SHP77 treated with DMSO at 0.1 percent for 48 hours (cell line): ENCODE data around the gene FBXO36.
A peak's percentile ranks its signal among the peaks of the same experiment; 100 is the strongest.
"Not testable (repeated sequence)": the region's sequence is repeated elsewhere in the genome, so short reads cannot be mapped to it uniquely, and the experiment has no call there.

ENCODE experiments used
- DNase-seq: peaks from one replicate; lab custom pipeline; 2025; lab: John Stamatoyannopoulos, UW

The FBXO36 gene

DNA sequence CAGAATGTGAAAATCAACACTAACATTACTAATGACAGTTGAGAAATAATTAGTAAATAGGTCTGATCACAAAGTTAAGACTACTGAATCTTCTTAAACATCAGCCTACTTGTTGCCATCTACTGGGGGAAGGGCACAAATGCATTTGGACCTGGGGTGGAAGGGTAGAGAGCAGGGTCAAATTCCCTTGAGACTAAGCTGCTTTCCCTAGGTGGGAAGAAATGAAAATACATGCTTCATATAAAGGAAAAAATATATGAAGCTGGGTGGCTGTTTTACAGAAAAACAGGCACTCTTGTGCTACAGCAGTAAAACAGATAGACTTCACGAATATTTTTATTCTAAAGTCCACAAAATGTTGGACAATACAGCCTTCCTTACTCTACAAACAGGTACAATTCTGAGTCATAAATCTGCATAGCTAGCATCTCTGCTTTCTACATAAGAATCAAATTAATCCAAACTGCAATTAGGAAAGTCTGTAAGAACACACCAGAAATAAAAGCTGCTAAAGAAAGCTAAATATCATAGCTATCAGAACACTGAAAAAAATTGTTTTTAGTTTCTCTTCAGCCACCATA, 11.4 kb upstream of the FBXO36 start:
- DNase-seq, result no peak

DNA sequence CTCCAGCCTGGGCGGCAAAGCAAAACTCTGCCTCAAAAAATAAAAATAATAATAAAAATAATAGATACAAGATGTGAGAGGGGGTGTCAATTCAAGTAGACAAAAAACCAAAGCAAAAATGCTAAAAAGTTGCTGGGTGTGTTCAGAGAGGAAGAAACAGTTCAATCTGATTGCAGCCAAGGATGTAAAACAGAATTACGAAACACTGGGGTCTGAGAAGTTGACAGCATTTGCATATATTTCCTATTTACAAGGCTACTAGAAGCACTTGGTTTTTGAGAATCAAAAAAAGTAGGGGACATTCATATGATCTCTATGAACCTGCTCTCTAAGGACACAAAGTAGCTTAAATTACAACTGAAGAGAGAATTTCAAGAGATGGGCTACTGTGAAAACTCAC, 8.1 kb upstream of the FBXO36 start:
- no peak for DNase-seq

DNA sequence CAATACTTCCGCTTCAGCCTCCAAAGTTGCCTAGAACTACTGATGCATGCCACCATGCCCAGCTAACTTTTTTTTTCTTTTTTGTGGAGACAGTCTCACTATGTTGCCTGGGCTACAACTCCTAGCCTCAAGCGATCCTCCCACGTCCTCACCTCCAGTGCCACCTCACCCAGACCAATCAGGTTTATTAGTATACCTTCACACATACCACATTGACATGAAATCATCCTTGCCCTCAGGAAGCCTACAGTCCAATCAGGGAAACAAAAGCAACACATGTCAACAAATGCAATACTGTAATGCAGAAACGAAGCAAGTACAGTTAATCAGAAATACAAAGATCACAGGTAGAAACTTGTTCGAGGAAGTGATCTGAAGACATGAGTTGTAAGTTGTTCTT, 4.5 kb upstream of the FBXO36 start:
- DNase-seq, result no peak

DNA sequence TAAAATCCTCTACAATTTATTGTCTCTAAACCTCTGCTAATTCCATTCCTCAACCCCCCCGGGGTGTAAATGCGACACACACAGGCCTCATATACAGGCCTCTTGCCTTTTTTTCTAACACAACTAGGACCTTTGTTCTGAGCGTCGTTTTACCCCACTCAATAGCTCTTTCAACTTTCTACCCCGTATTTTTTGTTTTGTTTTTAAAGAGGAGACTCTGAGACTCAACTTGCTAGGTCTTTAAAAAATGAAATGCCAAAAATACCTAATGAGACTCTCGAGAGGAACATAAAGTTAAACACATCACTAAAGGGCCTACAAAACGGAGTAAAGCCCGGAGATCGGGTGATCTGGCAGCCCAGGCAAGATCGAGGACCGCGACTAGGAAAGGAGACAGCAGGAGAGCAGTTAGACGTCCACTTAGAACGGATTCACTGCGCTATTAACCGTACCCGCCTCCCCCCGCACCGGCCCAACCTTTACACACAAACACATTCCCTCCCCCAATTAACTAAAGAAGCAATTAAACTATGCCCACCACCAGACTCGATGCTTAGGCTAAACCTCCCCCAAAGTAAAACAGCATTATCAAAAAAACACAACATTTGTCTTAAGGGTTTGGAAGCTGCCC, 2.2 kb upstream of the FBXO36 start:
- DNase-seq, result no peak

DNA sequence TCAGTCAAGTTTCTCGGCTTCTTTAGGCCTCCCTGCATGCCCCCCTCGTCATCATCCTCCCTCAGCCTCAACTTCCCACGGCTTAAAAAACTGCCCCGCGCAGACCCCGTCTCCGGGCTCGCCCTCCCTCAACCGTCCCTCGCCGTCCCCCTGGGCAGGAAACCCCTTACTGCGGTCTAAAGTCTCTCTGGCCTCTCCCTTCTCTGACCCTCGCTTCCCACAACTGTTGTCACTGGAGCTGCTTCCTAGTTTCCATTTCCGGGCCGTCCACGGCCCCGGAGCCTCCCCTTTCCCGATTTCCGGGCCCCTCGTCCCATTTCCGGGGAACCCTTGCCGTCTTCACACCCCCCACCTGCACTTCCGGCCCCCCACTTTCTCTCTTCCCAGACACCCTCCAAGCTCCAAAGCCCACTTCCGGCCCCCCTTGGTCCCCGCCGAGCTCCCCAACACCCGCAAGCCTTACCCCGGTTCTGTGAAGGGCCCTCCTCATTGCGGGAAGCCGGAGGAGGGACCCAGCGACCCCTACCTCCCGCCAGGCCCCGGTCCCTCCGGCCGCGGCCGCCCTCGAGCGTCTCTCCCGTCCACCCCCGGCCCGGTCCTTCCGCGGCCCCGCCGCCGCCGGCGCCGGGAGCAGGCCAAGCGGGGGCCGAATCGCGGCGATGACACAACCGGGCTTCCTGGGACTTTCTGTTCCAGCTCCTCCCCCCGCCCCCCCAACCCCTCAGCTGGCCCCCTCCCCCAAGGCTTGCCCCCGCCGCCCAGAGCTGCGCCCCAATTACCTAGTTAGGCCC, 1.0 kb upstream of the FBXO36 start:
- DNase-seq, result no peak

DNA sequence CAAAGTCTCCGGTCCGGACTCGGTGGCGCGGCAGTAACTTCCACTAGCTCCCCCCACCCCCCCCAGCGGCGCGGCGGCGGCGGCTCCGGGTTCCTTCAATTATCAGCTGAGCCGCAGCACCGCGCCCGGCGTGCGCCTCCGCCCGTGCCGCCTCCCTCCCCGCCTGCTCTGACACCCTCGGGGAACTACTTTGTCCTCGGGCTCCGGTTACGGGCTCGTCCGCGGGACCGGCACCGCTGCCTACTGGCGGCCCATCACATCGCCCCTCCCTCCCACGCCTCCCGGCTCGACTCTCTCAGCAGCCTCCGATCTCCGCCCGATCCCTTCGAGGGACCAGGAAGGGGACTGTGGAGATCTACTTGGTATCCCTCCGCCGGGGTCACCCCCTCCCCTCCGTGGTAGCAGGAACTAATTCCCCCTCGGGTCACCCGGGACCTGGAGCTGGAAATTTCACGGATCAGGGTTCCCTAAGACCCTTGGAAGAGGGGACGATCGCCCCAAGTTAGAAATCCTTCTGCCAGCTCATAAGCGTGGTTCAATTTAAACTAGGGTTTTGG, 333 bp upstream of the FBXO36 start, which contains the start of gene TRIP12:
Gene TRIP12, minus strand, starts transcription at position 118 of the 557 bp plus-strand sequence. CDS start 41,930 bp downstream, outside the sequence.
- peak; percentile 93 for DNase-seq

DNA sequence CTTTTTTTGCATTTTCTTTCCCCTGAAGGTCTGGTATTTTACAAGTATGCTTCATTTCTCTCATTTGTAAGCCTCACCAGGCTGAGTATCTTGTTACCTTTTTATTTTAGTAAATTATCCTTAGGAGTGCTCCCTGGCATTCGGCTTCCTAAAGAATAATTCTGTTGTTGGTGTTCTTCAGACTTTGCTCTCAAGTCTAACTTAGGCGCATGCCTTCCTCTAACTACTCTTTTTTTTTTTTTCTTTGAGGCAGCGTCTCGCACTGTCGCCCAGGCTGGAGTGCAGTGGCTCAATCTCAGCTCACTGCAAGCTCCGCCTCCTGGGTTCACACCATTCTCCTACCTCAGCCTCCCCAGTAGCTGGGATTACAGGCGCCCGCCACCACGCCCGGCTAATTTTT, 2.2 kb downstream of the FBXO36 start:
- not testable (repeated sequence) for DNase-seq

DNA sequence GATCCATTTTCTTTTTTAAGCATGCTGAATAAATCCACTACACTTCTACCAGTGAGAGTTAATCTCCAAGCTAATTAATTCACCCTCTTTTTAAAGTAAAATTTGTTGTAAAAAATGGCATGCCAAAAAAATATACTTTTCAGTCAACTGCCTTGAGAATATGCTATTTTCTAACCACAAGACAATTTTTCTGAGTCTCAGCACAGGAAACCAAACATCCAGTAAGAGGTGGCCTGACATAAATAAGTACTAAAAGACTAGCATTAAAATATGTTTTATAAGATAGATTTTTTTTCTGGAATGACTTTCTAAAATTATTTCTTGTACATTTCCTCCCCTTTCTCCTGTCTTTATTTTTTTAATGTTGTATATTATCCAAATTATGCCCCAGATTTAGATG, 2.9 kb downstream of the FBXO36 start:
- no peak for DNase-seq

DNA sequence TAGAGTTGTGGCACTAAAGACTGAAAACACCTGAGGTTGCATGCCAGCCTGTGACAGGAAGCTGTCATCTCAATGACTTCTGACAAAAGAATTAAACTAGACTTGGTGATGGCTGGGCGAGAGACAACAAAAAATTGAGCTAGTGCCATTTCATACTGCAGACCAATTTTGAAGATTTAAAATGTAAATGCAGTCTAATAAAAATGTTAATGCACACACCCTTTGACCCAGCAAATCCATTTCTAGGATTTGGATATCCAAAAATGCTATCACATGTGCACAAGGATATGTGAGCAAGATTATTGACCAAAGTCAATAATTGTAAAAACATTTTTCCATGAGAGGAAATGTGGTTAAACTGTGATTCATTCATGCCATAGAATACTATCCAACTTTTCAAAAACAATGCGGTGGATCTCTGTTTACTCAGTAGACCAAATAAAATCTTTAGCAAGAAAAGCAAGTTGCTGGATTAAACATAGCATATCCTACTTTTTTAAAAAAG, 5.6 kb downstream of the FBXO36 start:
- no peak for DNase-seq

DNA sequence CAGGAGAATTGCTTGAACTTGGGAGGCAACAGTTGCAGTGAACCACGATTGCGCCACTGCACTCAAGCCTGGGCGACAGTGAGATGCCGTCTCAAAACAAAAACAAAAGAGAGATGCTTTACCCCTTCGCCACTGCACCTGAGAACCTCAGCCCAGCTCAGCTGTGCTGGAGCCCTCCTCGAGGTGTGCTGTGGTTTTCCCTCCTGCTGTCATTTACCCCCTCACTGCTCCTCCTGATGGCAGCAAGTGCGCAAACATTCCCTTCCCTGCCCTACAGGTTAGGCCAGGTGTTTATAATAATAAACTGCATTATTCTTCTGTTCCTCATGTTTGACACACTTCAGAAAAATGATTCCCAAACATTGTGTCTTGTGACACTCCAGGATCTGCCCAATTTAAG, 8.4 kb downstream of the FBXO36 start:
- no peak for DNase-seq

DNA sequence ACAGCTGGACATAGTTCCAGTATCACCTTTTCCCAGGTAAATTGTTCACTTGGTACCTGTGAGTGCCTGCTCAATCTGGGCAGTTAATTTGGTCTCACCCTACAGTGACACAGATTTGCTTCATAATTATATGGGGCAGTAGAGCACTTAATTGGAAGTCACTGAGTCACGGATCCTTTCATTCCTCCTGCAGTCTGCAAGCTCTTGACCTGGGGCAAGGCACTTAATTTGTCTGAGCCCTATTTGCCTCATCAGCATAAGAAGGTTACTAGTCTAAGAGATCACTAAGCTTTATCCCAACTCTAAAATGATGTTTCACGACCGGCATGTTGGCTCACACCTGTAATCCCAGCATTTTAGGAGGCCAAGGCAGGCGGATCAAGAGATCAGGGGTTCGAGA, 8.9 kb downstream of the FBXO36 start:
- no peak for DNase-seq

DNA sequence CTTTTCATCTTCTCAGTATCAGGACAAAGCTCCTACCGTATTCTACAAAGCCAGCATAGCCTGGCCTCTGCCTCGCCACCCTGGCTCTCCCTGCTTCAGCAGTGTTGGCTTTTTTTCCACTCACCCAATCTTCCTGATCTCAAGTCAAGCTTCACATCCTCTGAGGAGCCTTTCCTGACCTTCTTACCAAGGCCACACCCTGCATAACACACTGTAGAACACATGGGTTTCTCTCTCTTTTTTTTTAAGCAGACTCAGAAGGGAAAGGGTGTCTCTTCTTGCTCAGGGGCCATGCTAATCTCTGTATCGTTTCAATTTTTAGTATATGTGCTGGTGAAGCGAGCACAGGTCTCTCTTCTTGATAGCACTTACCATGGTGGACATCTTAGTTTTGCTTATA, 15.2 kb downstream of the FBXO36 start:
- DNase-seq, result no peak

DNA sequence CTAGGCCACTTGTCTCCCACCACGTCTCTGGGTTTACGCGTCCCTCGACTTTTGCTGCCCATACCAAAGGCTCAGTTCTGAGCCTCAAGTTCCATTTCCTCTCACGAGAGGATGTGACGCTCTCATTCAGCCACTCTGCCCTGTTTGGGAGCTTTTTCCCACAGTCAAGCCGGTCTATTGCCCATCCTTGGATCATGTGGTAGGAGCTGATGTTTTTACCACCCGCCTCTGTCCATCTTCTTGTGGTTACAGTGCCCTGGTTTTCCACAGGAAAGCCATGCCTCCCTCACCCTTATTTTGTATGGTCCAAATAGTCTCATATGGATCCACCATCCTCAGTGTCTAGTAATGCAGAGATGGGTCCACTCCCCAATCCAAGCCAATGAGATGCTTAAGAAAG, 20.4 kb downstream of the FBXO36 start:
- DNase-seq, result no peak

DNA sequence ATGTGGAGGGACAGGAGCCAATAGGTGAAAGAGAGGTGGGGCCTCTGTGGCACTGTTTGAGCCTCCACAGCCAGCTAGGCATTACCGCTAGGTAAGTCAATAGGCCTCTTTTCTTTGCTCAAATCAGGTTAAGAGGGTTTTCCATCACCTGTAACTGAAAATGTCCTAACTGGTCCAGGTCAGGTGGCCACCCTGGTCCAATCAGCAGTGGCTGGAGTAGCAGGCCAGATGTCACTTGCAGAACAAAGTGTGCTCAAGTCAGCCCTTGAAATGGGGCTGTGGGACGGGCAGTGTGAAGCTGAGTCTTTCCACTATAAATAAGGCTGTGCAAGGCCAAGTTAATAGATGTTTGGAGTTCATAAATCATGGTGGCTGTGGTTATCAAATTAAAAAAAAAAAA, 20.9 kb downstream of the FBXO36 start:
- no peak for DNase-seq

DNA sequence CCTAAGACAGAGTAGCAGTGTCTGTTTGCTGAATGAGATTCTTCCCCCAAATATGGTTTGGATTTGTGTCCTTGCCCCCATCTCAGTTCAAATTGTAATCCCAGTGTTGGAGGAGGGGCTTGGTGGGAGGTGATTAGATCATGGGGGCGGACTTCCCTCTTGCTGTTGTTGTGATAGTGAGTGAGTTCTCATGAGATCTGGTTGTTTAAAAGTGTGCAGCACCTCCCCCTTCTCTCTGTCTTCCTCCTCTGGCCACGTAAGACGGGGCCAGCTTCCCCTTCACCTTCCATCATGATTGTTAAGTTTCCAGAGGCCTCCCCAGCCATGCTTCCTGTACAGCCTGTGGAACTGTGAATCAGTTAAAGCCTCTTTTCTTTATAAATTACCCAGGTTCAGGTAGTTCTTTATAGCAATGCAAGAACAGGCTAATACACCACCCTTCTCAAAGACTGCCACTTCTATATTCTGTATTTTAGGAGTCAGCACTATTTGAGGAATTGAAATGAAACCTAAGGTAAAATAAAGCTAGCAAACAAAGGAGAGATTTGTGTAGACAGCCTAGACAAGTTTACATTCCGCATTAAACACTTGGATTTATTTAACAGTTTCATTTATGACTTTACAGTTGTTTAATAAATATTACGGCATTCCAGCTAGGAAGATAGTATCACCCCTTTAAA, 21.6 kb downstream of the FBXO36 start:
- no peak for DNase-seq

DNA sequence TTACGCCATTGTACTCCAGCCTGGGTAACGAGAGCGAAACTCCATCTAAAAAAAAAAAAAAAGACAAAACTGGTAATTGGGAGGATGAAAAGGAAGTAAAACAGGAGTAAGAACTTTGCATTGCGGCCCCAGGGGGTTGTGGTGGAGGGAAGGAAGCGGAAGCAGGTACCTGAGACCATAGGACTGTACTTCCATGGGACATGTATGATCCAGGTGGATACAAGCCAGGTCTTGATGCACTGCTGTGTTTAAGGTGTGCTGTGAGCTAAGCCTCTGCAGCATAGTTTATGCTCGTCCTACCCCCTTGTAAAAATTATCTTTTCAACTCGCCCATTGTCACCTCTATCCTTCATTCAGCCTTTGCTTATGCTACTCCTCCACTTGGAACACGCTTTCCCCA, 23.7 kb downstream of the FBXO36 start:
- DNase-seq, result no peak

DNA sequence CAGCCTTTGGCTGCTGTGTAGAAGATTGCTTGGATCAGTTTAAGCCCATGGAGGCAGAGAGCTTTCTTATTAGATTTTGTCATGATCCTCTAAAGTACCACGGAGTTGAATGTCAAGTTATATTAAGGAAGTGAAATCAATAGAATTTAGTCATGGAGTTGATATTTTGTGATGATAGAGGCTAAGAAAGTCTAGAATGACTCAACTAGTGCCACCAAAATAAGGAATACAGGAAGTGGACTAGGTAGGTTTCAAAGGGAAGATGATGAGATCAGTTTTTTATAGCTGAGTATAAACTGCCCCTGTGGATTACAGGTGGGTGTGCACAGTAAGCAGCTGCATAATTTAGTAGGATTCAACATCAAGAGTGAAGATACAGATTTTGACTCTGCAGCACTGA, 25.2 kb downstream of the FBXO36 start:
- DNase-seq, result no peak

DNA sequence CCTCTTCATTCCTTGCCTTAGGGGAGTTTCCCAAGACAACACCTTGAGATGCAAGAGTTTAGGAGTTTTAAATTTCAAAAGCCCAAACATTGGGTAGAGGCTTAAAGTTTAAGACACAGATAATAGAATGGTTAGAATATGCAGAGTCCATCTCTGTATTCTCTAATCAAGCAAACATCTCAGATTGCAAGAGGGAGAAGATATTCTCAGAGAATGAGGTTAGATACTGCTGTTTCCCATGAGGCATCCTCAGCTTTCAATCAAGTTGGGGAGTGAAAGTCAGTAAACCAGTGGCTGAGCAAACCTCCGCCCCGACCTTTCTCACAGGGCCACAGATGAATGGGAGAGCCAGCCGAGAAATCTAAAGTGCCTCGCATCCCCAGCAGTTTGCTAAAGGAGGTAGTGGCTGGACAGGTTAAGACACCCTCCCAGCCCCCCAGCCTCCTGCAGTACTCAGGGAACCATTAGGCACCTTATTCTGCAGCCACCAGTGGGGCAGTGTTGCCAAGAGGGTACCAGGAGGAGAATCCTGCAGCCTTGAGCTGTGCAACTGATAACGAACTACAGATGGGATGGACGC, 30.0 kb downstream of the FBXO36 start:
- DNase-seq, result no peak

DNA sequence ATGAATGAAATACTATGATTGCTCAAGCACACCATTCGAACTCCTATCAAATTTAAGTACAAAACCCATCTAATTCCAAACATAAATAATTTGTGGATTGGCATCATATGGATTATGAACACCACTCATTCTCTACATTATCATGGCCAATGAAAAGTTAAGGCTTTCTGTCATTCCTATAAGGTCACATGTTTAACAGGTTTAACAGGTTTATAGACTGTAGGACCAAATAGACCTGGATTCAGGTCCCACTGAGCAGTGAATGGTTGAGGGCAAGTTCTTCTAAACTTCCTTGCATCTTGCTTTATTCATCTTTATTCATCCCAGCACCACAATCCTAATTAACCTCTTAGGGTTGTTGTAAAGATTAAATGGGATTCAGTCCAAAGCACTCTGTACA, 33.4 kb downstream of the FBXO36 start:
- DNase-seq, result no peak

DNA sequence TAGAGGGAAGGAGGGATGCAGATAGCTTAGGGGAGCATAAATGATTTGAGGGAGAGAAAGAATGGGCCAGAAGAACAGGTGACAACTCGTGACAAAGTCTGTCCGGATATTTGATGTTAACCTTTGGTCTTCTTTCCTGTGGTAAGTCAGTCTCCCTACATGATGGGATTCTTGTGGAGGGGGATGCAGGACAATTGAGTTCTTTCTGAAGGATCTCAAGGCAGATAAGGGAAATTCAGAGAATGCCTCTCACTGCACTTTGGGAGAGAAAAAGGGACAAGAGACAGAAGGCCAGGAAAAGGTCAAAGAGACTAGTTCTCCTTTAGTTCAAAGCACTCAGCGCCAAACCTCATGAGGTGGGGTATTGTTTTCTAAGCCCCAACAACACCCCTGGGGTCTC, 34.2 kb downstream of the FBXO36 start:
- DNase-seq, result no peak

DNA sequence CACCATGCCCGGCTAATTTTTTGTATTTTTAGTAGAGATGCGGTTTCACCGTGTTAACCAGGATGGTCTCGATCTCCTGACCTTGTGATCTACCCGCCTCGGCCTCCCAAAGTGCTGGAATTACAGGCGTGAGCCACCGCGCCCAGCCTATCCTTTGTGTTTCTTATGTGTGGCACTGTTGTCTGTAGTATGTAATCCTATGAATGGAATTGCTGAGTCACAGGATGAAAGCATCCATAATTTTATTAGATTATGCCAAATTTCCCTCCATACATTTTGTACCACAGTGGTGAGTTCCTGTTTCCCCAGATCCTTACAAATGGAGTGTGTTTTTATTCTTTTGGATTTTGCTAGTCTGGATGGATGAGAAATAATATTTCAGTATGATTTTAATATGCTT, 41.3 kb downstream of the FBXO36 start:
- not testable (repeated sequence) for DNase-seq

DNA sequence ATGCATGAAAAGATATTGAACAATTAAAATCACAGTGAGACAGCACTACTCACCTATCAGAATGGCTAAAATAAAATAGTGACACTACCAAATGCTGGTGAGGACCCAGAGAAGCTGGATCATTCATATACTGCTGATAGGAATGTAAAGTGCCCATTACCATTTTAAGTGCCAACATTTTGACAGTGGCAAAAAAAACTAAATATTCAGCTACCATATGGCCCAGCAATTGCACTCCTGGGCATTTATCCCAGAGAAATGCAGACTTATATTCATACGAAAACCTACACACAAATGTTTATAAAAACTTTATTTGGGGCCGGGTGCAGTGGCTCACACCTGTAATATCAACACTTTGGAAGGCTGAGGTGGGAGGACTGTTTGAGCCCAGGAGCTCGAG, 47.6 kb downstream of the FBXO36 start:
- no peak for DNase-seq
